ENCODE measurements around the gene KDM6A.

The KDM6A gene

DNA sequence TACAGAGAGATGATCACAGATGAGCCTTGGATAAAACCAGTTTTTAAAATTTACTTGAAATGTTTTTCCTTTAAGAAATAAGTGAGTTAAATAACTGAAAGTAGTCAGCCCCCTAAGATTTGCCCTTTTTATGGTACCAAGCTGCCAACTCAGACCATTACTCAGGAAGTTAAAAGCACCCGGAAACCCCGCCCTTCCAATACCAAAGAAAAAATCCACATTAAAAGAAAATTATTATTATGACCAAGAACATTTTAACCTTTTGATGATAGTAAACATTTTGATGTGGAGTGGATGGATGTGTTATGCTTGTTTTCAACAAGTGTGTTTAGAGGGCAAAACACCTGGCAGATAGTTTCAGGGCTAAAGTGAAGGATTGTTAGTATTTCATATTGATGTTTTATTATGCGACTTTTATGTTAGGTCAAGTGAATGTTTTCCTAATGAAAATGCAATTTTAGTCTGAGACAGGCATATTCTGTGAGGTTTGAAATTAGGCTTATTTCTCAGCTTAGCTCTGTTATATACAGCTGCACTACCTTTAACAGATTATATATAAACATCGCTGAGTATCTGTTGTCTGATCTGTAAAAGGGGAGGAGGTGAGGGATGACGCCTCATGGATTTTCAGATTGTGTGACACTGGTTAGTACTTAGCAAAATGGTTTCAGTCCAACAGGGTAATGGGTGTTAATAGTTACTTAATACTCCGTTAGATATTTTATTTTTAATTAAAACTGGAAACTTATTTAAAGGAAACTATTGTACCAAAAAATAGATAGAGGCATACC is 89.0 kb downstream of the KDM6A start:
- no peaks in the 10 kb centered on the region for H3K27me3 ChIP-seq (ENCODE audit: control insufficient read depth, insufficient read depth, low read length)
- no peak overlapping the region for H3K9ac ChIP-seq (ENCODE audit: low read length)
- no peaks in the 10 kb centered on the region; the same call in 1 of the 2 replicates for H3K4me1 ChIP-seq (ENCODE audit: control insufficient read depth, insufficient read depth, low read length)
- H3K9me3 ChIP-seq (ENCODE audit: control insufficient read depth, insufficient read depth, low read depth, low read length): peaks cover 7% of the 10 kb centered on the region; the same call in 1 of the 2 replicates
- no peak overlapping the region for H3K4me3 ChIP-seq (ENCODE audit: low read depth, low read length)
- H3K36me3 ChIP-seq (ENCODE audit: control insufficient read depth, insufficient read depth, low read length): peaks cover 60% of the 10 kb centered on the region
- no peak overlapping the region for H3K27ac ChIP-seq (ENCODE audit: low read depth, low read length)

DNA sequence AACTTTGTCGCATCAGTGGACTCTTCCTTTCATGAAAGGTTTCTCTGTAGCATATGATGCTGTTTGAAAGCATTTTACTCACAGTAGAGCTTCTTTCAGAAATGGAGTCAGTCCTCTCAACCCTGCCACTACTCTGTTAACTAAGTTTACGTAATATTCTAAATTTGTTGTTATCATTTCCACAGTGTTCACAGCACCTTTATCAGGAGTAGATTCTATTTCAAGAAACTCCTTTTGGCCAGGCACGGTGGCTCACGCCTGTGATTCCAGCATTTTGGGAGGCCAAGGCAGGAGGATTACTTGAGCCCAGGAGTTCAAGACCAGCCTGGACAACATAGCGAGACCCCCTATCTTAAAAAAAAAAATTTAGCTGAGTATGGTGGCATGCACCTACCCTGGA is 90.0 kb downstream of the KDM6A start:
- H3K4me1 ChIP-seq (ENCODE audit: control insufficient read depth, insufficient read depth, low read length): no peaks in the 10 kb centered on the region; the same call in 1 of the 2 replicates
- H3K4me3 ChIP-seq (ENCODE audit: low read depth, low read length): no peak overlapping the region
- peaks cover 7% of the 10 kb centered on the region; the same call in 1 of the 2 replicates for H3K9me3 ChIP-seq (ENCODE audit: control insufficient read depth, insufficient read depth, low read depth, low read length)
- H3K27me3 ChIP-seq (ENCODE audit: control insufficient read depth, insufficient read depth, low read length): no peaks in the 10 kb centered on the region
- peaks cover 68% of the 10 kb centered on the region for H3K36me3 ChIP-seq (ENCODE audit: control insufficient read depth, insufficient read depth, low read length)
- H3K9ac ChIP-seq (ENCODE audit: low read length): no peak overlapping the region
- no peak overlapping the region for H3K27ac ChIP-seq (ENCODE audit: low read depth, low read length)

DNA sequence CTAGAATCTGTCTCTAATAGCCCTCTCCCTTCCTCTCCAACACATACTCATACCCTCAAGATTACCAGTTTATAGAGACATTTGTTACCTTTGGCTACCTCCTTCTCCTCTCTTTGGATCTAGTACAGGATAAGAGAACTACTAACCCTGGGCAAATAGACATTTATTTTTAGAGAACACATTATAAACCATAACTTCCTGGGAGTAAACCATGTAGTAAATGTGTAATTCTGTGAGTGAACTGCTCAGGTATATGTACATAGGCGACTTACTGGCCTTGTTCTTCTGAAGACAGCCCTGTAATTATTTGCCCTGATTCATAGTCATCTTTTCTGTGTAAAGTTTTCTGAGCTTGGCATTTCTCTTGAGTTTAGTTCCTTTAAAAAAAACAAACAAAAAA is 94.2 kb downstream of the KDM6A start:
- Histone ChIP-seq H3K4me1 (ENCODE audit: control insufficient read depth, insufficient read depth, low read length) (peaks cover 3% of the 10 kb centered on the region; the same call in 1 of the 2 replicates), H3K36me3 (ENCODE audit: control insufficient read depth, insufficient read depth, low read length) (peaks cover 77% of the 10 kb centered on the region), H3K27ac (ENCODE audit: low read depth, low read length) (no peak overlapping the region)

DNA sequence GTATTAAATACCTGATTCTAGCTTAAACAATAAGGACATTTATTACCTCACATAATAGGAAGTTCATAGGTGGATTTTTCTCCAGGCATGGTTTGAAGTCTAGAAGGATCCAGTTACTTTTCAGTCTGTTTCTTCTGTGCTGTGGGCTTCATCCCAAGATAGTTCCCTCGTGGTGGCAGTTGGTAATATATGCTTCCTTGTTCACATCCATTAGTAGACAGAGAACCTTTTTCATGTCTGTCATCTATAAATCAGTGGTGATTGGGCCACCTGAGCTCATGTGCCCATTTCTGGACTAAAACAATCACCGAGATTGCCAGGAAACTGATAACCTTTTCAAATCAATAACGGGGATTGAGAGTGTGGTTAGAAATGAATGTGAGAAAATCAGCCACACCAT is 97.7 kb downstream of the KDM6A start:
- no peaks in the 10 kb centered on the region for H3K27me3 ChIP-seq (ENCODE audit: control insufficient read depth, insufficient read depth, low read length)
- no peak overlapping the region for H3K4me3 ChIP-seq (ENCODE audit: low read depth, low read length)
- peaks cover 7% of the 10 kb centered on the region; the same call in 1 of the 2 replicates for H3K9me3 ChIP-seq (ENCODE audit: control insufficient read depth, insufficient read depth, low read depth, low read length)
- H3K36me3 ChIP-seq (ENCODE audit: control insufficient read depth, insufficient read depth, low read length): peaks cover 73% of the 10 kb centered on the region
- peaks cover 3% of the 10 kb centered on the region; the same call in 1 of the 2 replicates for H3K4me1 ChIP-seq (ENCODE audit: control insufficient read depth, insufficient read depth, low read length)
- no peak overlapping the region for H3K9ac ChIP-seq (ENCODE audit: low read length)
- no peak overlapping the region for H3K27ac ChIP-seq (ENCODE audit: low read depth, low read length)

More for the DNA sequence above, 94.2 kb downstream of the KDM6A start:
- Histone ChIP-seq H3K9me3 (ENCODE audit: control insufficient read depth, insufficient read depth, low read depth, low read length) (peaks cover 9% of the 10 kb centered on the region; the same call in 1 of the 2 replicates), H3K4me3 (ENCODE audit: low read depth, low read length) (no peak overlapping the region), H3K27me3 (ENCODE audit: control insufficient read depth, insufficient read depth, low read length) (no peaks in the 10 kb centered on the region), H3K9ac (ENCODE audit: low read length) (no peak overlapping the region)

DNA sequence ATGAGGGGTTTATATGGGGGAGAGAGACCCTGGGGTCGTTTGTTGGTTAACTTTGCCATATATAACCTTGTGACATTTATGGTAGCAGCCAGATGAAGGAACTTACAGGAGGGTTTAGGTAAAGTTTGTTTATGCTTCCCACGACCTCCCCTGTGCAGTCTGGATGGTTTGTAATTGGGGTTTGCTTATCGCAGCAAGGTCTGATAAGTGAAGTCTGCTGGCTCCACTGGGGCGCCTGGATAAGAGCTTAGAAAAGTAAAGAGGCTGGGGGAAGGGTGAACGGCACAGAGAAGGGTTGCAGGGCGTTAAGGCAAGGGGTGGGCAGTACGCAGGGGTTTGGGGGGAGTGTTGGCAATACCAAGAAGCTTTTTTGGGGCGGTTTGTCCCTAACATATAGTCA is 98.7 kb downstream of the KDM6A start:
- Histone ChIP-seq H3K4me1 (ENCODE audit: control insufficient read depth, insufficient read depth, low read length) (peaks cover 3% of the 10 kb centered on the region; the same call in 1 of the 2 replicates), H3K27ac (ENCODE audit: low read depth, low read length) (no peak overlapping the region), H3K9ac (ENCODE audit: low read length) (no peak overlapping the region), H3K9me3 (ENCODE audit: control insufficient read depth, insufficient read depth, low read depth, low read length) (peaks cover 10% of the 10 kb centered on the region; the same call in 1 of the 2 replicates), H3K36me3 (ENCODE audit: control insufficient read depth, insufficient read depth, low read length) (peaks cover 74% of the 10 kb centered on the region), H3K27me3 (ENCODE audit: control insufficient read depth, insufficient read depth, low read length) (no peaks in the 10 kb centered on the region), H3K4me3 (ENCODE audit: low read depth, low read length) (no peak overlapping the region)

DNA sequence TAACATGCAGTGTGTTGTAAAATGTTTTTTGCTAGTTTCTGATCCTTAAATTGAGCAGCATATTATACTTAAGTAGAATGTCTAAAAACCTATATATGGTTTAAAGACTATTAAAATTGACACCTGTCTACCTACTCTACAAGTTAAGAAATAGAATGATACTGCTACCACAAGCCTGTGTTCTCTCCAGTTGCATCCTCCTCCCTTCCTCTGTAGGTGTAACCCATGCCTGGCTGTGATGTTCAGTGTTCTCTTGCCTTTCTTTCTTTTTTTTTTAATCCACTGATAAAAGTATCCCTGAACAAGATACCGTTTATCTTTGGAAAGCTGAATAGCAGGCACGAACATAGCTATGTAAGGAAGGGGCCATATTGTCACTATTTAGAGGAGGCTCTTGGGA is 99.1 kb downstream of the KDM6A start:
- no peak overlapping the region for H3K9ac ChIP-seq (ENCODE audit: low read length)
- H3K36me3 ChIP-seq (ENCODE audit: control insufficient read depth, insufficient read depth, low read length): peaks cover 76% of the 10 kb centered on the region
- H3K27ac ChIP-seq (ENCODE audit: low read depth, low read length): no peak overlapping the region
- no peak overlapping the region for H3K4me3 ChIP-seq (ENCODE audit: low read depth, low read length)
- H3K9me3 ChIP-seq (ENCODE audit: control insufficient read depth, insufficient read depth, low read depth, low read length): peaks cover 10% of the 10 kb centered on the region; the same call in 1 of the 2 replicates
- H3K4me1 ChIP-seq (ENCODE audit: control insufficient read depth, insufficient read depth, low read length): peaks cover 3% of the 10 kb centered on the region; the same call in 1 of the 2 replicates
- H3K27me3 ChIP-seq (ENCODE audit: control insufficient read depth, insufficient read depth, low read length): no peaks in the 10 kb centered on the region

DNA sequence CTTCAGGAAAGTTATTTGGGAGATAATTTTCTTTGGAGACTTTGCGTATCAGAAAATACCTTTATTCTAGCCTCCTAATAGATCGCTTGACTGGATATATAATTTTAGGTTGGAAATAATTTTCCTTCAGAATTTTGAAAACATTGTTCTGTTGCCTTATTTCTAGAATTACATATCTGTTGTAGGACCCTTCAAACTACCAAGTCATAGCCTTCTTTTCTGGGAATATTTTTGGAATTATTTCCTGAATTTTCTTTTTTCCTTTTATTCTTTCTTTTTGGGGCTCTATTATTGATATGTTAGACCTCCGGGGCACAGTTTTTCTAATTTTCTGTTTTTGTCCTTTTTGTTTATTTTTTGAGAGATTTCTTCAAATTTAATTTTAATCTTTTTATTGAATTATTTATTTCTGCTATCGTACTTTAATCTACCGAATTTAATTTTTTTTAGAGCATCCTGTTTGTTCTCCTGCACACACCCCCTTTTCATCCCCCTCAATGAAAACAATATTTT is 100.5 kb downstream of the KDM6A start:
- Histone ChIP-seq H3K4me1 (ENCODE audit: control insufficient read depth, insufficient read depth, low read length) (peaks cover 3% of the 10 kb centered on the region; the same call in 1 of the 2 replicates), H3K4me3 (ENCODE audit: low read depth, low read length) (no peak overlapping the region), H3K27ac (ENCODE audit: low read depth, low read length) (no peak overlapping the region), H3K9ac (ENCODE audit: low read length) (no peak overlapping the region), H3K9me3 (ENCODE audit: control insufficient read depth, insufficient read depth, low read depth, low read length) (peaks cover 10% of the 10 kb centered on the region; the same call in 1 of the 2 replicates), H3K27me3 (ENCODE audit: control insufficient read depth, insufficient read depth, low read length) (no peaks in the 10 kb centered on the region), H3K36me3 (ENCODE audit: control insufficient read depth, insufficient read depth, low read length) (peaks cover 68% of the 10 kb centered on the region)

DNA sequence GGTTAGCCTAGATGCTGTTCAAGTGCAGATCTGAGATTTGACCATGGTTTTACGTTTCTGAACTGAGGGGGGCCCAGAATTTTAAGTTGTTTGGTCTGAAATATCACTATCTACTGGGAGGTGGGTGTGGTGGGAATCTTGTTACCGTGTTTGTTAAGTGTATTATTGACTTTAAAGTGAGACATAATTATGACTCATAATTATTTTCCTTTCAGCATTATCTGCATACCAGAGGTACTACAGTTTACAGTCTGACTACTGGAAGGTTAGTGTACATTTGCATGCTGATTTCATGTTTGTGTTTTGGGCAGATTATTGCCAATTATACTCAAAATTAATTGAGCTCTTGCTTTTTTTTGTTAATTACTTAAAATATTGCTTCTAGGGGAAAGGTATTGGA is 101.5 kb downstream of the KDM6A start:
- Histone ChIP-seq H3K4me3 (ENCODE audit: low read depth, low read length) (no peak overlapping the region), H3K27ac (ENCODE audit: low read depth, low read length) (peak overlapping the region; percentile 1; the same call in 1 of the 2 replicates), H3K4me1 (ENCODE audit: control insufficient read depth, insufficient read depth, low read length) (peaks cover 3% of the 10 kb centered on the region; the same call in 1 of the 2 replicates), H3K36me3 (ENCODE audit: control insufficient read depth, insufficient read depth, low read length) (peaks cover 72% of the 10 kb centered on the region), H3K9ac (ENCODE audit: low read length) (no peak overlapping the region), H3K9me3 (ENCODE audit: control insufficient read depth, insufficient read depth, low read depth, low read length) (peaks cover 10% of the 10 kb centered on the region; the same call in 1 of the 2 replicates), H3K27me3 (ENCODE audit: control insufficient read depth, insufficient read depth, low read length) (no peaks in the 10 kb centered on the region)

DNA sequence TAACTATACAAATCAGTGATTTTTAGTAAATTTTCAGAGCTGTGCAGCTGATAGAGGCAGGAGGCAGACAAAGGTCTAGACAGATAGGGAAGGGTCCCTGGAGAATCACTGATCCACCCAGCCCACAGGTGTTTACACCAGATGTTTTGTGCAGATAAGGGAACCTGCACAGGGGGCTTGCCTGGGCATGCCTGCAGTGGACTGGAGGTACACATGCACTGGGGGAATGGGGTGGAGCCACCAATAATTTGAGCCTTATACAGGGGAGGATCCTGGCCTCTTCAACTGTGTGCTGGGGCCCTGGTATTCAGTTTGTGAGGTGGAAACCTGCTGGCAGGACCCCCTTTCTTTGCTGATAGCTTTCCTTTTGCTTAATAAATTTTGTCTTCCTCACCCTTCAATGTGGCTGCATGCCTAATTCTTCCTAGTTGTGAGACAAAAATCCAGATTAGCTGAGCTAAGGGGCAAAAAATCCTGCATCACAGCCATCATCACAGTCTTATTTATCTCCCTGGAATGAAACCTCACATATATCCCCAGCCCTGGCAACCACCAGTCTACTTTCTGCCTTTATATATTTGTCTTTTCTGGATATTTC is 102.8 kb downstream of the KDM6A start:
- Histone ChIP-seq H3K36me3 (ENCODE audit: control insufficient read depth, insufficient read depth, low read length) (peaks cover 76% of the 10 kb centered on the region), H3K4me1 (ENCODE audit: control insufficient read depth, insufficient read depth, low read length) (no peaks in the 10 kb centered on the region), H3K27ac (ENCODE audit: low read depth, low read length) (peak overlapping the region; percentile 41; the same call in 1 of the 2 replicates), H3K27me3 (ENCODE audit: control insufficient read depth, insufficient read depth, low read length) (no peaks in the 10 kb centered on the region), H3K9ac (ENCODE audit: low read length) (no peak overlapping the region), H3K9me3 (ENCODE audit: control insufficient read depth, insufficient read depth, low read depth, low read length) (peaks cover 8% of the 10 kb centered on the region; the same call in 1 of the 2 replicates), H3K4me3 (ENCODE audit: low read depth, low read length) (no peak overlapping the region)

DNA sequence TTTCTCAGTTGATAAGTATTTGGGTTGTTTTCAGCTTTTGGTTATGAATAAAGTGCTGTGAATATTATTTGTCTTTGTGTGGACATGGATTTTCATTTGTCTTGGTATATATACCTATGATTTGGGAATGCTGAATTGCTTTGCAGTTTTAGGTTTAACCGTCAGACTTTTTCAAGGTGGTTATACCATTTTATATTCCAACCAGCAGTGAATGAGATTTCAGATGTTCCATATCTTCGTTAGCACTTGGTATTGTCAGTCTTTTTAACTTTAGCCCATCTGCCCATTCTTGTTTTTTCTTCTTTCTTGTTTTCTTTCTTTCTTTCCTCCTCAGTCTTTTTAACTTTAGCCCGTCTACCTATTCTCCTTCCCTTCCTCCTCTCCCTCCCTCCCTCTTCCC is 106.0 kb downstream of the KDM6A start:
- no peaks in the 10 kb centered on the region for H3K27me3 ChIP-seq (ENCODE audit: control insufficient read depth, insufficient read depth, low read length)
- H3K9me3 ChIP-seq (ENCODE audit: control insufficient read depth, insufficient read depth, low read depth, low read length): peaks cover 12% of the 10 kb centered on the region; the same call in 1 of the 2 replicates
- no peak overlapping the region for H3K27ac ChIP-seq (ENCODE audit: low read depth, low read length)
- H3K36me3 ChIP-seq (ENCODE audit: control insufficient read depth, insufficient read depth, low read length): peaks cover 60% of the 10 kb centered on the region
- no peak overlapping the region for H3K4me3 ChIP-seq (ENCODE audit: low read depth, low read length)
- H3K9ac ChIP-seq (ENCODE audit: low read length): no peak overlapping the region
- no peaks in the 10 kb centered on the region for H3K4me1 ChIP-seq (ENCODE audit: control insufficient read depth, insufficient read depth, low read length)

DNA sequence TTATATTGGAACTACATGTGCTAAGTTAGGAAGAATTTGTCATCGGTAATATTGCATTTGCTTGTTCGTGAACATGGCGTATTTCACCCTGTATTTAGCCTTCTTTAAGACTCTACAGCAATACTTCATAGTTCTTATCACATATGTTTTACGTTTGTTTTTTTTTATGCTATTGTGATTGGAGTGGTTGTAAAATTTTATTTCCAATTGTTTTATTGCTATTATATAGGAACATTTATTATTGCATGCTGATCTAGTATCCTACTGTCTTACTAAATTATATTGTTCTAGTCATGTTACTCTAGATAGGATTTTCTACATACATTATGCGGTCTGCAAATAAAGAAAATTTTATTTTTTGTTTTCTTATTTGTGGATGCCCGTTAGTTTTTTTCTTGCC is 107.4 kb downstream of the KDM6A start:
- Histone ChIP-seq H3K4me3 (ENCODE audit: low read depth, low read length) (no peak overlapping the region), H3K27ac (ENCODE audit: low read depth, low read length) (no peak overlapping the region), H3K9ac (ENCODE audit: low read length) (no peak overlapping the region), H3K4me1 (ENCODE audit: control insufficient read depth, insufficient read depth, low read length) (no peaks in the 10 kb centered on the region), H3K9me3 (ENCODE audit: control insufficient read depth, insufficient read depth, low read depth, low read length) (peaks cover 12% of the 10 kb centered on the region; the same call in 1 of the 2 replicates), H3K36me3 (ENCODE audit: control insufficient read depth, insufficient read depth, low read length) (peaks cover 46% of the 10 kb centered on the region), H3K27me3 (ENCODE audit: control insufficient read depth, insufficient read depth, low read length) (no peaks in the 10 kb centered on the region)
